AG20443 (cell line): Measurements from ENCODE around the gene OTP.
"Not testable (repeated sequence)": the region's sequence is repeated elsewhere in the genome, so short reads cannot be mapped to it uniquely, and the experiment has no call there.

Experiments used
- DNase-seq: peaks from one replicate; pipeline ENCODE4 v3.0.0; 2012; ENCODE audit warnings: low spot score, mixed read lengths

OTP gene

GRCh38 chr5:77608927-77609326 is 29.6 kb downstream of the OTP start:
- DNase-seq, result not testable (repeated sequence)

- no peak for DNase-seq
Measured at GRCh38 chr5:77607324-77607723, 31.2 kb downstream of the OTP start.

GRCh38 chr5:77606279-77606678 is 32.2 kb downstream of the OTP start:
- DNase-seq, result no peak

- no peak for DNase-seq
Measured at GRCh38 chr5:77599679-77600078, 38.8 kb downstream of the OTP start.

GRCh38 chr5:77590347-77590746 is 48.2 kb downstream of the OTP start:
- no peak for DNase-seq

- no peak for DNase-seq
Measured at GRCh38 chr5:77588175-77588574, 50.3 kb downstream of the OTP start.

- no peak for DNase-seq
Measured at GRCh38 chr5:77586101-77586500, 52.4 kb downstream of the OTP start.

GRCh38 chr5:77582143-77582542 is 56.4 kb downstream of the OTP start:
- not testable (repeated sequence) for DNase-seq
